ENCODE measurements around the gene TMEFF1. TPM values are rescaled to one million over a fixed set of nuclear protein-coding genes. Genes with fewer than 3 reads are reported as not detected.

Gene TMEFF1
- total and polyA plus RNA-seq, 7 donors: 0.16 to 6.1 (median 0.68) TPM; not detected in 4

DNA sequence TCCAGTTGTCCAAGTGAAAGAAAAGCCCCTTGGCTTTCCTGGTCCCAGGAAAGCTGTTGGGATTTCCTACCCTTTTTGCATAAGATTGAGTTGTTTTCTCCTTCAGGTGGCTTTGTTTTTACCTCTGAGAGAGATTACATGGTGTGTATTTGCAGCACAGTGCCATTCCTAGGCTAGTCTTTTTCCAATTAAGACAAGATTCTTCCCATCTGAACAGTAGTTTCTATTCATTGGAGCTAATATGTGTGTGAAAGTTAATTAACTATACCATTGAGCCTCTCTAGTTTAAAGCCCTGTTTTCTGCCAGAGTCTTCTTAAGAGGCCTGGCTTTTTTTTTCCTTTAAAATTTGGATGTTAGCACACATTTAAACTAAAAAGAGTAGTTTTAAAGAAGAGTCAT is 25.9 kb upstream of the TMEFF1 start:
- Histone ChIP-seq H3K4me1 (peaks cover 0 to 6% (median 0%) of the 10 kb centered on the region in 4 donors), H3K27ac (no peak overlapping the region), H3K4me3 (no peak overlapping the region), H3K9me3 (no peaks in the 10 kb centered on the region), H3K36me3 (peaks cover 0 to 53% (median 3%) of the 10 kb centered on the region in 4 donors), H3K27me3 (no peaks in the 10 kb centered on the region)
- intact Hi-C loops (cut with DNase I): no loop called here
- TF ChIP-seq, protein P1, sequence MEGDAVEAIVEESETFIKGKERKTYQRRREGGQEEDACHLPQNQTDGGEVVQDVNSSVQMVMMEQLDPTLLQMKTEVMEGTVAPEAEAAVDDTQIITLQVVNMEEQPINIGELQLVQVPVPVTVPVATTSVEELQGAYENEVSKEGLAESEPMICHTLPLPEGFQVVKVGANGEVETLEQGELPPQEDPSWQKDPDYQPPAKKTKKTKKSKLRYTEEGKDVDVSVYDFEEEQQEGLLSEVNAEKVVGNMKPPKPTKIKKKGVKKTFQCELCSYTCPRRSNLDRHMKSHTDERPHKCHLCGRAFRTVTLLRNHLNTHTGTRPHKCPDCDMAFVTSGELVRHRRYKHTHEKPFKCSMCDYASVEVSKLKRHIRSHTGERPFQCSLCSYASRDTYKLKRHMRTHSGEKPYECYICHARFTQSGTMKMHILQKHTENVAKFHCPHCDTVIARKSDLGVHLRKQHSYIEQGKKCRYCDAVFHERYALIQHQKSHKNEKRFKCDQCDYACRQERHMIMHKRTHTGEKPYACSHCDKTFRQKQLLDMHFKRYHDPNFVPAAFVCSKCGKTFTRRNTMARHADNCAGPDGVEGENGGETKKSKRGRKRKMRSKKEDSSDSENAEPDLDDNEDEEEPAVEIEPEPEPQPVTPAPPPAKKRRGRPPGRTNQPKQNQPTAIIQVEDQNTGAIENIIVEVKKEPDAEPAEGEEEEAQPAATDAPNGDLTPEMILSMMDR (IDR thresholded peaks at IDR 0.05): no peak
- TF ChIP-seq POLR2A (IDR thresholded peaks at IDR 0.05) (no peak), EP300 (IDR thresholded peaks at IDR 0.05) (no peak), POLR2AphosphoS5 (IDR thresholded peaks at IDR 0.05) (no peak)
- DNase-seq: no peak

DNA sequence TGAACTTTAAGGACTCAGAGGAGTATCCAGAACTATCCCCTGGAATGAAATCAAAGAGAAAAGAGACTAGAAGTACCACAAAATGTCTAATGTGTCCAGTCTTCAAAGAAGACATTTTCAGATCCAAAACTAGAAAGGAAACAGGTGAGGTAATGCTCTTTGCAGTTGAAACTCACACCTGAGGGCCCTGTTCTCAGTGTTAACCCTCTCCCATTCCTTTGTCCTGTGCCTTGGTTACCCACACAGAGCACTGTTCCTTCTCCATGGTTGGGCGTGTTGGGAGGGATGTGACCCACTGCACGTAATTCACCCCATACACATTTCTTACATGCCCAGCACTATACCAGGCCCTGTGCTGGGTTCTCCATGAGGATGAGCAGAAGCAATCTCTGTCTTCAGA is 24.7 kb upstream of the TMEFF1 start:
- intact Hi-C loops (cut with DNase I): no loop called here
- no peaks in the 10 kb centered on the region for H3K27me3 ChIP-seq
- H3K36me3 ChIP-seq: peaks cover 4 to 58% (median 13%) of the 10 kb centered on the region in 4 donors
- H3K4me3 ChIP-seq: no peak overlapping the region
- no peak for DNase-seq
- no peaks in the 10 kb centered on the region for H3K9me3 ChIP-seq
- TF ChIP-seq POLR2A (IDR thresholded peaks at IDR 0.05) (no peak), EP300 (IDR thresholded peaks at IDR 0.05) (no peak), POLR2AphosphoS5 (IDR thresholded peaks at IDR 0.05) (no peak)
- TF ChIP-seq, protein P1 (IDR thresholded peaks at IDR 0.05): no peak
- H3K4me1 ChIP-seq: peaks cover 0 to 6% (median 0%) of the 10 kb centered on the region in 4 donors
- no peak overlapping the region for H3K27ac ChIP-seq
- 98% methylated on average over 2 of the region's 2 CpGs for WGBS, 2 donors

DNA sequence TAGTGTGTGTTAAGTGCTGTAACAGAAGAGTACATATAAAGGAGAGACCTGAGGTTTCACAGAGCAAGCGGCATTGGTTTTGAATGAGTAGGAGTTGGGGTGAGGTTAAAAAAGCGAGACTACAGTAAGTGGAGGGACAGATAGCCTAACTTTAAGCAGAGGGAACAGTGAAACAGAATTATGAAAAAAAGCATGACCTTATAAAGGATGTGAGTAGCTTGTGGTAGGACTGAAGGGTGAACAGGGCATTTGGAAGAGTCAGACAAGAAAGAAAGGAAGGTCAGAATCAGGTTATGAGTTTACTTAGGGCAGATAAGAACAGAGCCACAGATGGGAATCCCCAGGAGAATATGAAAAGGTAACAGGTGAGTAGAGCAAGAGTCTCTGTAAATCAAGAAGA is 23.5 kb upstream of the TMEFF1 start:
- Histone ChIP-seq H3K4me1 (peaks cover 0 to 3% (median 0%) of the 10 kb centered on the region in 4 donors), H3K27me3 (no peaks in the 10 kb centered on the region), H3K4me3 (no peak overlapping the region), H3K27ac (no peak overlapping the region), H3K9me3 (no peaks in the 10 kb centered on the region), H3K36me3 (peaks cover 4 to 53% (median 15%) of the 10 kb centered on the region in 4 donors)
- DNase-seq: no peak
- intact Hi-C loops (cut with DNase I): no loop called here
- TF ChIP-seq, protein P1 (IDR thresholded peaks at IDR 0.05): no peak
- no peak for TF ChIP-seq POLR2AphosphoS5 (IDR thresholded peaks at IDR 0.05)
- TF ChIP-seq POLR2A (IDR thresholded peaks at IDR 0.05): no peak
- no peak for TF ChIP-seq EP300 (IDR thresholded peaks at IDR 0.05)
- 90 to 98% methylated on average over 2 of the region's 2 CpGs for WGBS, 2 donors

DNA sequence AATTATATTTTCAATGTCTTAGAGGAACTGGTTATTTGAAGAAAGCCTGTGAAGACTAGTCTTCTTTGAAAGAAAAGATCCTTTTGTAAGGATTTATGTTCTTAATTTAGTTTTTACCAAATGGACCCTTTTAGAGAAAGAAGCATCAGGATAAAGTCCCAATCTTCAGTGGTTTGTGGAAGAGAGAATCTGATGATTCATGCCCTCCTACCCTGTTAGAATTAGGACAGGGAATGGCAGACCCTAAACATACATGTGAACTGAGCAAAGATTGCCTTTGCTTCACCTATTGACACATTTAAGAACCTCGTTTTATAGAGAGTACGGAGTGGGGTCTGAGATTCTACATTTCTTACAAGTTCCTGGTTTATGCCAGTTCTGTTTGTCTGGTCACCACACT is 20.1 kb upstream of the TMEFF1 start:
- Histone ChIP-seq H3K27ac (no peak overlapping the region), H3K4me1 (no peaks in the 10 kb centered on the region), H3K9me3 (no peaks in the 10 kb centered on the region), H3K27me3 (no peaks in the 10 kb centered on the region), H3K36me3 (peaks cover 4 to 31% (median 13%) of the 10 kb centered on the region in 4 donors), H3K4me3 (no peak overlapping the region)
- no peak for TF ChIP-seq POLR2A (IDR thresholded peaks at IDR 0.05)
- WGBS, 2 donors: 95 to 98% methylated on average over 2 of the region's 2 CpGs
- intact Hi-C loops (cut with DNase I): no loop called here
- DNase-seq: no peak

DNA sequence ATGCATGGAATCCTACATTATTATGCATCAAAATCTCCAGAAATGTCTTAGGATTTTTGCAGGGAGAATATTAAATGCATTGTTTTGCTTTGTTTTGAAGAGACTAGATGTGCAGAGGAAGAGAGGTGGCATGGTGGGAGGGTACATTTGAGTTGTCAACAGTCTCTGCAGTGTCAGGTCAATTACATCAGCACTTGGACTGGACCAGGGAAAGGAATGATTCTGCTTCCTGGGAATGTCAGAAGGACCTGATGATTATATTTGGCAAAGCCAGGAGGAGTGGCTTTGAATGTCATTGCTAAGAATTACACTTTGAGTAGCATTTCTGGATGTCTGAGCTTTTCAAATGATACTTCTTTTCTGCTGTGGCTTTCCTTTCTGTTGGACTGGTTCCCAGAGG is 17.5 kb upstream of the TMEFF1 start:
- Histone ChIP-seq H3K27ac (no peak overlapping the region), H3K27me3 (no peaks in the 10 kb centered on the region), H3K36me3 (peaks cover 4 to 31% (median 13%) of the 10 kb centered on the region in 4 donors), H3K9me3 (no peaks in the 10 kb centered on the region), H3K4me3 (no peak overlapping the region), H3K4me1 (no peaks in the 10 kb centered on the region)
- DNase-seq: no peak
- intact Hi-C loops (cut with DNase I): no loop called here
- TF ChIP-seq, protein P1 (IDR thresholded peaks at IDR 0.05): no peak
- TF ChIP-seq EP300 (IDR thresholded peaks at IDR 0.05): no peak
- no peak for TF ChIP-seq POLR2AphosphoS5 (IDR thresholded peaks at IDR 0.05)
- no peak for TF ChIP-seq POLR2A (IDR thresholded peaks at IDR 0.05)

Data from sigmoid colon (tissue), 7 donors.